Measurements from ENCODE around the gene POLR2F. TPM values are rescaled to one million over a fixed set of nuclear protein-coding genes. Genes with fewer than 3 reads are reported as not detected.
A peak's percentile ranks its signal among the peaks of the same experiment; 100 is the strongest.

The POLR2F gene
- total RNA-seq, 1 donor from 2014 or later: 58.9 TPM

DNA sequence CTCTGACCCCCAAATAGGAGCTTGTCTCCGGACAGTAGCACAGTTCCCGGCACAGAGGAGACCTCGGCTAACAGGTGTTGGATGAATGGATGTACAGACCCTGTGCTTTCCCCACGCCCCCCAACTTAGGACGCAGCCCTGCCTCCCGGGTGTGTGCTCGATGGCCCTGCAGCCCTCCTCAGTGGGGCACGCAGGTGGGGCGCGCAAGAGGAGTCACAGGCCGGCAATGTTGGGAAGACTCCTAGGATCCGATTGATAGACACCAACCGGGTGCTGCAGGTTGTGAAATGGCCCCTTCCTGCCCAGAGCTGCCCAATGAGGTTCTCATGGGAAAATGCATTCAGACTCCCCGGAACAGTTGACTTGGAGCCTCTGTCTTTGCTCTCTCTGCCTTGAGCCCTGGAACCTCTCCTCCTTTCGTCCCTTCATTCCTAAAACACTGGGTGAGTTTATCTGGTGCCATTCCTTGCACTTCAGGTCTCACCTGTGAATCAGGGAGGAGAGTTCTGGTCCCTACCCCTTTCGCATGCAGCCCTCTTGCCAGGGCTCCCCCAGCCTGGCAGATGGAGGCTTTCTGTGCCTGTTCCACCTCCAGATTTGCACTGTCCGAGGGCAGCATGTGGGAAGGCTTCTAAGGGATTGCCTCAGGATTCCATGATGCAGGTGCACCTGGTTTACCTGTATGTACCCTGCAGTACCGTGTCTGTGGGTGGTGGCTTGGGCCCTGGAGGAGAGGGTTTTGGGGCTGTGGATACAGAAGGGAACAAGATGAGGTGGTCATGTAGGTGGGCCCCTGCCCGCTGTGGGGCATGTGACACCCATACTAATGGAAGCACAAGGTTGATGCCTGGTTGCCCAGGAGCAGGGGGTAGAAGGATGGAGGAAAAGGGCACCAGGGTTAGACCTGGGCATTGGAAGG lies 46.2 kb upstream of the POLR2F start:
- H3K36me3 Mint-ChIP-seq (ENCODE audit: low read depth, unreplicated experiment): peaks cover 16% of the 10 kb centered on the region
- TF ChIP-seq, protein P1, sequence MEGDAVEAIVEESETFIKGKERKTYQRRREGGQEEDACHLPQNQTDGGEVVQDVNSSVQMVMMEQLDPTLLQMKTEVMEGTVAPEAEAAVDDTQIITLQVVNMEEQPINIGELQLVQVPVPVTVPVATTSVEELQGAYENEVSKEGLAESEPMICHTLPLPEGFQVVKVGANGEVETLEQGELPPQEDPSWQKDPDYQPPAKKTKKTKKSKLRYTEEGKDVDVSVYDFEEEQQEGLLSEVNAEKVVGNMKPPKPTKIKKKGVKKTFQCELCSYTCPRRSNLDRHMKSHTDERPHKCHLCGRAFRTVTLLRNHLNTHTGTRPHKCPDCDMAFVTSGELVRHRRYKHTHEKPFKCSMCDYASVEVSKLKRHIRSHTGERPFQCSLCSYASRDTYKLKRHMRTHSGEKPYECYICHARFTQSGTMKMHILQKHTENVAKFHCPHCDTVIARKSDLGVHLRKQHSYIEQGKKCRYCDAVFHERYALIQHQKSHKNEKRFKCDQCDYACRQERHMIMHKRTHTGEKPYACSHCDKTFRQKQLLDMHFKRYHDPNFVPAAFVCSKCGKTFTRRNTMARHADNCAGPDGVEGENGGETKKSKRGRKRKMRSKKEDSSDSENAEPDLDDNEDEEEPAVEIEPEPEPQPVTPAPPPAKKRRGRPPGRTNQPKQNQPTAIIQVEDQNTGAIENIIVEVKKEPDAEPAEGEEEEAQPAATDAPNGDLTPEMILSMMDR (IDR thresholded peaks at IDR 0.05; ENCODE audit: unreplicated experiment): no peak
- H3K27me3 Mint-ChIP-seq (ENCODE audit: unreplicated experiment): peaks cover 11% of the 10 kb centered on the region
- no peaks in the 10 kb centered on the region for H3K9me3 Mint-ChIP-seq (ENCODE audit: unreplicated experiment)
- peak overlapping the region; percentile 94 for H3K4me3 Mint-ChIP-seq (ENCODE audit: unreplicated experiment)
- H3K4me1 Mint-ChIP-seq (ENCODE audit: unreplicated experiment): peaks cover 47% of the 10 kb centered on the region
- H3K27ac Mint-ChIP-seq (ENCODE audit: unreplicated experiment): peak overlapping the region; percentile 85
- DNase-seq (ENCODE audit: low spot score): no peak

- Mint-ChIP-seq H3K4me3 (ENCODE audit: unreplicated experiment) (peak overlapping the region; percentile 56), H3K4me1 (ENCODE audit: unreplicated experiment) (peaks cover 57% of the 10 kb centered on the region), H3K9me3 (ENCODE audit: unreplicated experiment) (no peaks in the 10 kb centered on the region), H3K36me3 (ENCODE audit: low read depth, unreplicated experiment) (peaks cover 16% of the 10 kb centered on the region), H3K27me3 (ENCODE audit: unreplicated experiment) (peaks cover 12% of the 10 kb centered on the region), H3K27ac (ENCODE audit: unreplicated experiment) (peak overlapping the region; percentile 25)
- no peak for DNase-seq (ENCODE audit: low spot score)
- TF ChIP-seq, protein P1 (IDR thresholded peaks at IDR 0.05; ENCODE audit: unreplicated experiment): no peak
Observed at GRCh38 chr22:37909766-37910165, 43.7 kb upstream of the POLR2F start.

DNA sequence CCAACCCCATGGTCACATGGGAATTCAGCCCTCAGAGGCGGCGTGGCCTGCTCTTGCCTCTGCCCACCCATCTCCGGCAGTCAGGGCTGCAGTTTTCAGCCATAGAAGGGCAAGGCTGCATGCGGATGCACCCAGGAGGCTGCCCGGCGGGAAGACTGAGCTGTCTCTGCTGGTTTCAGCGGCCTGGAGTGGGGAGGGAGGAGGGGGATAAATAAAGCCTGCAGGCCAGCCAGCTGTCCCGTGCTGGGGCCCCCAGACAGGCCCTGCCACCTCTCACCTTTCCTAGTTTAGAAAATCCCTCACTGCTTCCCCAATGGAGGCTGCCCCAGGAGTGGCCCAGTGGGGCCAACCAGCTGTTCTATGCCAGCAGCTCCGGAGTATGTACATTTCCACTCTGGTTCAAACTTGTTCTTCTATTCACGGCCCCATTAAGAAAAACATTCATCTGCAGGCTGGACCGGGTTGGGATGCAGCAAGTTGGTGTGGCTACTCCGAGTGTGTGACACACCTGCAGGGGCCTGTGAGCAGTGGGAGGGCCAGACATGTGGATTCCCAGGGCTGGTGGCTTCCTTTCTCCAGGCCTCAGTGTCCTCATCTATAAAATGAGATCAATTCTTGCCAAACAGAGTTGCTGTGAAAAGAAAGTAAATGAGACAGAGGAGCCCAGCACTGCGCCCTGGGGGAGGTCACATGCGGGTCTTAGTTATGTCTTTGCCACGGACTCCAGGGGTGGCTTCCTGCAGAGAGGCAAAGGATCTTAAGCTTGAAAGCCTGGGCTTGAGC lies 42.4 kb upstream of the POLR2F start:
- TF ChIP-seq, protein P1 (IDR thresholded peaks at IDR 0.05; ENCODE audit: unreplicated experiment): no peak
- H3K4me3 Mint-ChIP-seq (ENCODE audit: unreplicated experiment): no peak overlapping the region
- H3K9me3 Mint-ChIP-seq (ENCODE audit: unreplicated experiment): no peaks in the 10 kb centered on the region
- no peak overlapping the region for H3K27ac Mint-ChIP-seq (ENCODE audit: unreplicated experiment)
- DNase-seq (ENCODE audit: low spot score): no peak
- H3K27me3 Mint-ChIP-seq (ENCODE audit: unreplicated experiment): peaks cover 10% of the 10 kb centered on the region
- peaks cover 48% of the 10 kb centered on the region for H3K4me1 Mint-ChIP-seq (ENCODE audit: unreplicated experiment)
- H3K36me3 Mint-ChIP-seq (ENCODE audit: low read depth, unreplicated experiment): peaks cover 18% of the 10 kb centered on the region

GRCh38 chr22:37911697-37912096 lies 41.8 kb upstream of the POLR2F start:
- no peak for DNase-seq (ENCODE audit: low spot score)
- Mint-ChIP-seq H3K9me3 (ENCODE audit: unreplicated experiment) (no peaks in the 10 kb centered on the region), H3K27ac (ENCODE audit: unreplicated experiment) (no peak overlapping the region)

More at GRCh38 chr22:37911697-37912096, 41.8 kb upstream of the POLR2F start:
- Mint-ChIP-seq H3K4me1 (ENCODE audit: unreplicated experiment) (peaks cover 52% of the 10 kb centered on the region), H3K36me3 (ENCODE audit: low read depth, unreplicated experiment) (peaks cover 24% of the 10 kb centered on the region), H3K27me3 (ENCODE audit: unreplicated experiment) (peaks cover 10% of the 10 kb centered on the region), H3K4me3 (ENCODE audit: unreplicated experiment) (no peak overlapping the region)
- TF ChIP-seq, protein P1 (IDR thresholded peaks at IDR 0.05; ENCODE audit: unreplicated experiment): no peak
